ENCODE measurements around the gene ST7L. TPM values are rescaled to one million over a fixed set of nuclear protein-coding genes. Genes with fewer than 3 reads are reported as not detected.

The ST7L gene
- total RNA-seq, 1 donor from 2014 or later = 17.3 TPM

DNA sequence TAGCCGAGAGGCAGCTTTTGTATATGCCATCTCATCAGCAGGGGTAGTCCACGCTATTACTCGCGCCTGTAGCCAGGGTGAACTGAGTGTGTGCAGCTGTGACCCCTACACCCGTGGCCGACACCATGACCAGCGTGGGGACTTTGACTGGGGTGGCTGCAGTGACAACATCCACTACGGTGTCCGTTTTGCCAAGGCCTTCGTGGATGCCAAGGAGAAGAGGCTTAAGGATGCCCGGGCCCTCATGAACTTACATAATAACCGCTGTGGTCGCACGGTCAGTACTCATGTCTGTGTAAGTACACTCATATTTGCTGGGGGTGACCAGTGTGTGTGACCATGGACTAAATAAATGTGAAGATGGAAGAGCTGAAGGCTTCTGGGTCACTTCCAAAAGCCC is 102.8 kb downstream of the ST7L start:
- DNase-seq (ENCODE audit: low read depth in 2 of 2) = no peak

- DNase-seq (ENCODE audit: low read depth in 2 of 2) = peak; percentile 45 to 50
Measured at GRCh38 chr1:112515311-112516009, 103.5 kb downstream of the ST7L start.

DNA sequence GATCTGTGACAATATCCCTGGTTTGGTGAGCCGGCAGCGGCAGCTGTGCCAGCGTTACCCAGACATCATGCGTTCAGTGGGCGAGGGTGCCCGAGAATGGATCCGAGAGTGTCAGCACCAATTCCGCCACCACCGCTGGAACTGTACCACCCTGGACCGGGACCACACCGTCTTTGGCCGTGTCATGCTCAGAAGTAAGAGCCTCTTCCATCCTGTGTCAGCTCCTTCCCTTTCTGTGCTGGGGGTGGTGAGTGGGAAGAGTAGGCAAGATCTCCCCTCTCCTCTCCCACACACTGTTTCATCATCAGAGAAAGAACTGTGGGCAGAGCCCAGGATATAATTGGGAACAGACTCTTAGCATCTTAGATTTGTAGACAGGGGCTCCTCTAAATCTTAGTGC is 104.0 kb downstream of the ST7L start:
- no peak for DNase-seq (ENCODE audit: low read depth in 2 of 2)

- DNase-seq (ENCODE audit: low read depth in 2 of 2) = peak; percentile 11 to 79
Measured at GRCh38 chr1:112513112-112513870, 105.7 kb downstream of the ST7L start.

DNA sequence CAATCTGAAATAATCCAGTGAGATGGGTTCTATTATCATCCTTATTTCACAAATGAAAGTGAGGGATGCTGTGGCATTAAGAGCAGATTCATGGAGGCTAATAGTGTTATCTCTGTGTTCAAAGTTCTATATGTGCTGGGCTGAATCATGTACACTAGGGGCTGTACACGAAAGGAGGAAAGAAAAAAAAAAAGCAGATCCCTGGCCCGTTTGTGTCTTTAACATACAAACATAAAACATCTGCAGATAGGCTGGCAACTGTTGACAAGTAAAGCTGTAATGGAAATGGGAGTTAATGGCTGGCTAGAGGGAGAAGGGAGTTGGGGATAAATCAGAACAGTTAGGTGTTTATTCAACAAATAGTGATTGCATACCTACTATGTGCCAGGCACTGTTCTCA is 107.0 kb downstream of the ST7L start:
- no peak for DNase-seq (ENCODE audit: low read depth in 2 of 2)

GRCh38 chr1:112510340-112510739 is 108.6 kb downstream of the ST7L start:
- DNase-seq (ENCODE audit: low read depth in 2 of 2) = no peak

DNA sequence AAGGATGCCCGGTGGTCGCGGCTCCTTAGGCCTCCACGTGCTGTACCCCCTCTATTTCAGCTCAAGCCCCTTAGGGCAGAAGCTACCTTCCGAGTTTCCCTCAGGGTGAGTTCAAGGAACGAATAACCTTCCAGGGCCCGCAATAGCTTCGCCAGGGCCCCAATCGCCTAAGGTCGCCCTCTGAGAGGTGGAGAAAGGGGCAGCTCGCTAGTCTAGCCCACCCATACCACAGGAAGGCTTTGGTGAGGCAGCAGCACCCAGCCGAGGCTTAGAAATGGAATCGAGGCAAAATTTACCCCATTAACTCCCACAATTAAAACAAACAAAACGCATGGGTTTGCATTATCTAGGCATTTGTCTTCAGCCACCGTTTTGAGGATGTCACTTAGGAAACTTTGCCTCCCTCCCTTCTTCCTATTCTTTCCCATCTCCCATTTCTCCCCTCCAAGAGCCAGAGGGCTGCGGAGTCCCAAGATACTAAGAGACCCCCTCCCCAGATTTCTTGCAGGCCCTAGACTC is 109.2 kb downstream of the ST7L start:
- DNase-seq (ENCODE audit: low read depth in 2 of 2) = no peak

DNA sequence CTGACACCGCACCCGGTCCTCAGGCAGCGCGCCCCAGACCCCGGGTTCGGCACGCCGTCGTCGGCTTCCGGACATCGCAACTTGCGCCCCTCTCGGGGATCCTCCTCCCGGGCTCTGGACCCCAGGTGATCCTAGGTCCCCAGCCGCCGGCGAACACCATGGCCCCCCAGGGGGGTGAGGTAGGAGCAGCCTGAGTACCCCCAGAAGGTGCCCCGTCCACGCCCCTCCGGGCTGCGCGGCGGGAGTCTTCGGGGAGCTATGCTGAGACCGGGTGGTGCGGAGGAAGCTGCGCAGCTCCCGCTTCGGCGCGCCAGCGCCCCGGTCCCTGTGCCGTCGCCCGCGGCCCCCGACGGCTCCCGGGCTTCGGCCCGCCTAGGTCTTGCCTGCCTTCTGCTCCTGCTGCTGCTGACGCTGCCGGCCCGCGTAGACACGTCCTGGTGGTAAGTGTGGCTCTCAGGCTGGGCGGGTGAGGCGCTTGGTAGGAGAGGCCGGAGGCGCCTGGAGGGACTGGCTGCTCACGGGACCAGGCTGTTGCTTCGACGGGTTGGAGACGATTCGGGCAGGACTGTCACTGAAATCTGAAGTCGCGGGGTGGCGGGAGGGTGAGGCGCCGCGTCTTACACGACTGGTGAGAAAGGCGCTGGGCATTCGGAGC is 109.8 kb downstream of the ST7L start:
- peak; percentile 18 to 29 for DNase-seq (ENCODE audit: low read depth in 2 of 2)

DNA sequence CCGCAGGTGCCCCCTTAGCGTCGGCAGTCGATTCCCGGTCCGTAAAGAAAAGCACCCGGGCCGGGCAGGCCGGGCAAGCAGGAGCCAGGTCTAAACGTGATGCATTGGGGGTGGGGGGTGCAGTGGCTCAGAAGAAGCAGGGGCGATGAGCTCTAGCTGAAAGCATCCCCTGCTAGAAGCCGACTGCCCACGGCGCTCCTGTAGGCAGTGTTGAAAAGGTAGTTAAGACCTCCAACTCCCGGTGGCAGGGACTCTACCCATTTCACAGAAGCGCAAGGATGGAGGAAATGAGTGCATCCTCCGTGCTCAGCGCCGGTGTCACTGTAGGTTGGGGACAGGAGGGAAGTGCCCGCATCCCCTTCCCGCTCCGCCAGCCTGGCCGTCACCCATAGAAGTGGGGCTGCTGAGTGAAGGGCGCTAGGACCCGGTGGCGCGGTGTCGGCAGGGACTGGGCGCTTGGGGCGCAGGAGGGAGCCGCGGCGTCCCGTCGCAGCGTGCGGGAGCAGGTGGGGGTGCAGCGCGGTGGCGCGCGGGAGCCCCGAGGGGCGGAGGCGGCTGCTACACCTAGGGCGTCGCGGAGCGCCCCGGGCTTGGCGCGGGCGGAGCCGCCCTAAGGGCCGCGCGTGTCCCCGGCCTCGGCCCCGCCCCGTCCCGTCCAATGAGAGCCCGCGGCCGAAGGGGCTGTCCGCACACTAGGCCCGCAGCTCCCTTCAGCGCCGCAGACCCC is 110.5 kb downstream of the ST7L start, which contains the start of gene WNT2B:
Gene WNT2B, plus strand, starts transcription at position 688 of the 727 bp plus-strand sequence. CDS start 298 bp downstream, outside the sequence.
- peak in 1 of 2 donors; percentile 26 for DNase-seq (ENCODE audit: low read depth in 2 of 2)

DNA sequence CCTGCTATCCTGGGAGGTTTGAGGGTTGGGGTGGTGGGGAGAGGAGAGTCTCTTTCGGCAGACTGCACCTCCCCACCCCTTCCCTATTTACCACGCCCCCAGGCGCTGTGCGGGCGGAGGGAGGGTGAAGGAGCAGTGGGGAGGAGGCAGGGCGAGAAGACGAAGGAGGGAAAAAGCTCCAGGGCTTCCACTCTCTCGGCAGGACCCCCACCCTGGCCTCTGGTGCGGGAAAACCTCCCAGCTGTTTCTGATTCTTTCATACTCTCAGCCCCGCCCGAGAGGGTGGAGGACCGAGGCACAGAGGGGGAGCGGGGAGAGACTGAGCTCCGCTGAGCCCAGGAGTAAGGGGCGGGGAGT is 111.0 kb downstream of the ST7L start:
- DNase-seq (ENCODE audit: low read depth in 2 of 2) = no peak

DNA sequence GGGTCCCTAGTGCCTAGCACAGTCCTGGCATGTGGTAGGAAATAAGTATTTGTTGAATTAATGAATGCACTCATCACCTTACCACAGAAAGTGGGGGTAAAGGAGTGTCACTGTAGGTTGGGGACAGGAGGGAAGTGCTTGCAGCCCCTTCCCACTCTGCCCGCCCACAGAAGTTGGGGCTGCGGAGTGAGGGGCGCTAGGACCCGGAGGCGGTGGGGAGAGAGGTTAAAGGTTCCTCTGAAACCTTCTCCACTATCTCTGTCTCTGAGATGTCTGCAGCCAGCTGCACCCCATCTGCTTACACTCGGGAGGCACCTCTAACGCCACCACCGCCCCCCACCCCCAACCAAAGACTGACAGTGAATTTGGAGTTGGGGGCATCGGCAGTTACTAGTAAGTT is 111.6 kb downstream of the ST7L start:
- no peak for DNase-seq (ENCODE audit: low read depth in 2 of 2)

DNA sequence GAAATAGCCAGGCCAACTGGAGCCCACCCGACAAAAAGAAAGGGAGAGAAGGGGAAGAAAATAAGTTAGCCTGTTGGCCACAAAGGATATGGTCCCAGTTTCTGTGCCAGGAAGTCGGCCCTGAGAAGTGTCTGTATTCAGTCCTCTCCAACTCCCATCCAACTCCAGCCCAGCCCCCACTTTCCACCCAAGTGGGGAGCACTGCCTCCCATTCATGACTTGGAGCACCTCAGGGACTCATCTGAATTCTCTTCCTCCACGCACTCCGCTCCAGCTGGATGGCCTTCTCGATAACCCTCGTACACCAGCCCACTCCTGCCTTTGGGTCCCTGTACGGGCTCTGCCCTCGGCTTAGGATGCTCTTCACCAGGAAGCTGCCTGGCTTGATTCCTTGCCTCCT is 112.2 kb downstream of the ST7L start:
- DNase-seq (ENCODE audit: low read depth in 2 of 2) = no peak

GRCh38 chr1:112506306-112506705 is 112.6 kb downstream of the ST7L start:
- no peak for DNase-seq (ENCODE audit: low read depth in 2 of 2)

DNA sequence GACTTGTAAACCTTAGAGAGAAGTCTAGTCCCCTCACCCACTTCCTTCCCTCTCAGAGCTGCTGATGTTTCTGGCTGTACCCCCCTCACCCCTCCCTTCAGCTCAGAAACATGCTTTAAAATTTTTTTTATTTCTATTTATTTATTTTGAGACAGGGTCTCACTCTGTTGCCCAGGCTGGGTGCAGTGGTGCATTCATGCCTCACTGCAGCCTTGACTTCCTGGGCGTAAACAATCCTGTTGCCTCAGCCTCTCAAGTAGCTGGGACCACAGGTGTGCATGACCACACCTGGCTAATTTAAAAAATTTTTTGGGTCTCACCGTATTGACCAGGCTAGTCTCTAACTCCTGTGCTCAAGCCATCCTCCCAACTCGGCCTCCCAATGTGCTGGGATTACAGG is 113.1 kb downstream of the ST7L start:
- no peak for DNase-seq (ENCODE audit: low read depth in 2 of 2)

DNA sequence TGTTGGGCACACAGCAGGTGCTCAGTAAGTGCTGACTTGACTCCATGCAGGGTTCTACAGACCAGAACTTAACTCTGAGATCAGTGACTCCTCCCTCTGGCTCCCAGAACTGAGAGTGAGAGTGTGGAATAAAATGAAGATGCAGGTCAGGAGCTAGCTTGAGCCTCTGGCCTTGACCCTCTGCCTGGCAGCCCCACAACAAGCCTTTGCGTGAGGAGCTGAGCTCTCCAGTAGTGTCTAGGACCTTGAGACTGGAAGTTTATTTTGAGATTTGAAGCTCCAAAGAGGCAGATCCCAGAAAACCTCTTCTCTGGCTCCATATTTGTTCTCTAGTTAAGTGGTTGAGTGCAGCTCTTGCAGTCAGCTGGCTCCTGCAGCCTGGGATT is 113.5 kb downstream of the ST7L start:
- DNase-seq (ENCODE audit: low read depth in 2 of 2) = no peak

DNA sequence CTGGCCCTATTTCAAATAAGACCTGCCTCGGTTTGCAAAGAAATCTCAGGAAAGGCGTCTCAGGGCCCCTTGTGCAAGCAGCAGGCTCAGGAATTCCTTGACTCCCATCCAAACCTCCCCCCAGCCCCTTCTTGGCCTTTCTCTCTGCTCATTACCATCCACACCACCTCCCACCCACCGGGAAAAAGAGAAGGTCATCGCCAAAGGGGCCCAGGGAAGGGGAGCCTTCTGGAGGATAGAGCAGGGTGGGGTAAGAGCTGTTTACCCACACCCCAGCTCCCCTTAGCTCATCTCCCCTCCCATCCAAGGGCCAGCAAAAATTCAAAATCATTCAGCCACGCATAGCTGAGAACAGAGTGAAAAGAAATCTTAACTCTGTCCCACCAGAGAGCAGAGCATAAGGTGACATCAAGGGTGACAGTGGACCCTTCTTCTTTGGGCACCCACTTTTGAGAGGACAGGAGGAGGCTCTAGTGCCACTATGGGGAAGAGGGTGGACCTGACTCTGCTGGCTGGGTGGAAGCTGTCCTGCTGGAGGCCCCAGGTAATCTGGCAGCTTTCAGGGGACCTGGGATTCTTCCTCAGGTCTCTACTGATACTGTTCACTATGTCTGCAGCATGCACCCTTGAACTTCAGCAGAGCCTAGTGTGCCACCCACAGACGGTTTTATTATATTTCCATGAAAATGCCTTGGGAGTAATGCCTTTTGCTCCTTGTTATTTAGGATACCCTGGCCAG is 114.1 kb downstream of the ST7L start:
- no peak for DNase-seq (ENCODE audit: low read depth in 2 of 2)

DNA sequence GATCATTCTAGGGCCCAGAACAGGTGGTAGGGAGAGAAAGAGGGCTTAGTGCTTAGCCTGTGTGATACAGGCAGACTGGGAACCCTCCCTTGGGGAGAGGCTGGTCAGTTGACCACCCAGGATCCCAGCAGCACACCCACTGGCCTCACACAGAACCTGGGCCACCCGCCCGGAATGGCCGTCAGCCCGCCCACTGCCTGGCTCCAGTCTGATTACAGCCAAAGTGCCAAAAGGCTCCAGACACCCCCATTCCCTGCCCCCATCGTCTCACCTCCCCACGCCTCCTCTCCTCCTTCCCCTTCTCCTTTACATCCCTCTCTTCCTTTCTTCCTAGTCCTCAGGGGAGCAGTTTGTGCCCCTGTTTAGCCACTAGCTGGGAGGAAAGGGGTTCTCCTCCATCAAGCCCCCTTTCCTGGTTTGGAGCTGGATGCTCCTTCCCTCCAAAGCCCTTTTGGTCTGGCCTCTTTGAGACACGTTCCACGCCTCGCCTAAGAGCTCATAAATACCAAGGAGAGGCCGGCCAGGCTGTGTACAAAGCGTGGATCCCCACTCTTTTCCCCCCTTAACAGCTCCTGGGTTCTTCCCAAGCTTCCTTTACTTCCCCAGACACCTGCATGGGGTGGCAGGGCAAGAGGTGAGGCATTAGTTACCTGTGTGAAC is 114.8 kb downstream of the ST7L start:
- no peak for DNase-seq (ENCODE audit: low read depth in 2 of 2)

GRCh38 chr1:112502826-112503225 is 116.1 kb downstream of the ST7L start:
- DNase-seq (ENCODE audit: low read depth in 2 of 2) = no peak

- peak; percentile 64 to 72 for DNase-seq (ENCODE audit: low read depth in 2 of 2)
Measured at GRCh38 chr1:112501810-112502641, 116.9 kb downstream of the ST7L start.

GRCh38 chr1:112496290-112496689 is 122.7 kb downstream of the ST7L start:
- no peak for DNase-seq (ENCODE audit: low read depth in 2 of 2)
